Thyroid gland (tissue), 4 donors: ENCODE measurements around the gene LIF. TPM values are rescaled to one million over a fixed set of nuclear protein-coding genes. Genes with fewer than 3 reads are reported as not detected.
A peak's percentile ranks its signal among the peaks of the same experiment; 100 is the strongest.

Experiments
- DNase-seq, 2 donors: peaks; one replicate each; pipeline ENCODE4 v3.0.0-alpha.2; 2019
- H3K27ac ChIP-seq, 3 donors: fragments of 200-600 bp; sonication (generic); 1 replicate in 2 of 3; 2 replicates in 1 of 3; pipeline ENCODE4 v1.5.1; 2016 to 2019; ENCODE audit warnings: mild to moderate bottlenecking in 1 of 3, moderate library complexity in 1 of 3
- H3K27me3 ChIP-seq: fragments of 200-600 bp; sonication (generic); one replicate; pipeline ENCODE4 v1.5.1; 2019
- H3K36me3 ChIP-seq, 2 donors: fragments of 200-600 bp; sonication (generic); one replicate each; pipeline ENCODE4 v1.5.1; 2016 to 2019
- H3K4me1 ChIP-seq, 2 donors: fragments of 200-600 bp; sonication (generic); one replicate each; pipeline ENCODE4 v1.5.1; 2017 to 2019
- H3K4me3 ChIP-seq, 3 donors: fragments of 200-600 bp; sonication (generic); replicated peaks in 1 of 3; 1 replicate in 2 of 3; 2 replicates in 1 of 3; pipeline ENCODE4 v1.5.1; 2016; ENCODE audit warnings: mild to moderate bottlenecking in 1 of 3
- H3K9me3 ChIP-seq: fragments of 200-600 bp; sonication (generic); one replicate; pipeline ENCODE4 v1.5.1; 2017
- POLR2A ChIP-seq, 2 donors: fragments of 450-650 bp; IDR thresholded peaks; one replicate each; pipeline ENCODE4 v1.6.1; 2017; ENCODE audit warnings: antibody characterized with exemption in 2 of 2, mild to moderate bottlenecking in 2 of 2, moderate library complexity in 1 of 2
- WGBS, 2 donors: methylation state at CpG; one replicate each; pipeline ENCODE4 v1.1.5; 2017; 5-methylcytosine and 5-hydroxymethylcytosine counted together
- intact Hi-C: fragments of 100-400 bp; cut with DNase I; formaldehyde crosslinking; loops from one replicate; pipeline ENCODE4 v1.15.1; 2023
- total RNA-seq, 4 donors: library from RNA; depleted of rRNA; stranded (reverse); fragments of >200 nt; gene quantifications; one replicate each; pipeline ENCODE4 v1.2.3, GENCODE V29; 2016
- TF ChIP-seq, protein P1 (sequence below), 6 experiments: fragments of 200-600 bp in 3 of 6; fragments of 450-650 bp in 3 of 6; sonication (generic) in 3 of 6; IDR thresholded peaks; one replicate each; pipeline ENCODE4 v1.5.1; 2016 to 2019; ENCODE audit warnings: antibody characterized with exemption in 6 of 6, mild to moderate bottlenecking in 2 of 6, inconsistent platforms in 1 of 6, moderate library complexity in 1 of 6

LIF gene
- total RNA-seq, 4 donors from 2014 or later: 0.89 to 2.6 (median 2.2) TPM

DNA sequence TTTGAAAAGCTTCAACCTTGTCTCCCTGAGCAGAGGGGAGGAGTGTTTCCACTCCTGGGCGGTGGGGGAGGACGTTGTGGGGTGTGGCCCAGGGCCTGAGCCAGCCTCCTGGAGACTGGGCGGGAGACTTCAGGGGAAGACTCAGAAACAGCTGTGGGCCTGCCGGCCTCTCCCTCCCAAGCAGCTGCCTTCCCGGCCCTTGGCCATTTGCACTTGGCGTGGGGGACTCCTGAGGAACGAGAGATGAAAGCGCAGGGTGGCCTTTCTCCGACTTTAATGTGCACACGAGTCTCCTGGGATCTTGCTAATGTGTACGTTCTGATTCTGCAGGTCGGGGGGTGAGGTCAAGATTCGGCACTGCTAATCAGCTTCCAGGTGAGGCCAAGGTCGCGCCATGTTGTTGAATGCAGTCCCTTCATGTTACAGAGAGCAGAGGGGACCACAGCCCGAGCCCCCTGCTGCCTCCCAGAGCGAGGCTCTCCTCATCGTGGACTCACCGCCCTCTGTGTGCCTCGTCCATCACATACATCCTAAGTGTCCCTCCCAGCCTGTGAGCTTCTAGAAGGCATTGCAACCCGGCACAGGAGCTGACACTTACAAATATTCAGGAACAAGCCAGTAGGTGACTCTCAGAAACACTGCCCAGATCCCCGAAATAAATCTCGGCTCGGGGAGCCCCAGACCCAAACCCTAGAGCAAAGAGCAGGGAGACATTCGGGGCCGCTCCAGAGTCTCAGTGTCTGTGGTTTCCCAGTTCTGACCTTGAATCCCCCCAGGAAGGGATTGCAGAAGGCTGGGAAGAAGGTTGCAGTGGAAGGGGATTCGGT lies 7.7 kb downstream of the LIF start:
- Histone ChIP-seq H3K4me1 (peaks cover 16 to 24% of the 10 kb centered on the region in 2 donors), H3K9me3 (no peaks in the 10 kb centered on the region), H3K36me3 (no peaks in the 10 kb centered on the region), H3K27ac (no peak overlapping the region), H3K27me3 (no peaks in the 10 kb centered on the region), H3K4me3 (no peak overlapping the region)
- WGBS, 2 donors: 80 to 85% methylated on average over 22 to 26 of the region's 27 CpGs
- intact Hi-C loops: no loop called here
- TF ChIP-seq POLR2A (IDR thresholded peaks at IDR 0.05): no peak
- TF ChIP-seq, protein P1, sequence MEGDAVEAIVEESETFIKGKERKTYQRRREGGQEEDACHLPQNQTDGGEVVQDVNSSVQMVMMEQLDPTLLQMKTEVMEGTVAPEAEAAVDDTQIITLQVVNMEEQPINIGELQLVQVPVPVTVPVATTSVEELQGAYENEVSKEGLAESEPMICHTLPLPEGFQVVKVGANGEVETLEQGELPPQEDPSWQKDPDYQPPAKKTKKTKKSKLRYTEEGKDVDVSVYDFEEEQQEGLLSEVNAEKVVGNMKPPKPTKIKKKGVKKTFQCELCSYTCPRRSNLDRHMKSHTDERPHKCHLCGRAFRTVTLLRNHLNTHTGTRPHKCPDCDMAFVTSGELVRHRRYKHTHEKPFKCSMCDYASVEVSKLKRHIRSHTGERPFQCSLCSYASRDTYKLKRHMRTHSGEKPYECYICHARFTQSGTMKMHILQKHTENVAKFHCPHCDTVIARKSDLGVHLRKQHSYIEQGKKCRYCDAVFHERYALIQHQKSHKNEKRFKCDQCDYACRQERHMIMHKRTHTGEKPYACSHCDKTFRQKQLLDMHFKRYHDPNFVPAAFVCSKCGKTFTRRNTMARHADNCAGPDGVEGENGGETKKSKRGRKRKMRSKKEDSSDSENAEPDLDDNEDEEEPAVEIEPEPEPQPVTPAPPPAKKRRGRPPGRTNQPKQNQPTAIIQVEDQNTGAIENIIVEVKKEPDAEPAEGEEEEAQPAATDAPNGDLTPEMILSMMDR (IDR thresholded peaks at IDR 0.05): no peak
- peak; percentile 23 to 43 for DNase-seq

DNA sequence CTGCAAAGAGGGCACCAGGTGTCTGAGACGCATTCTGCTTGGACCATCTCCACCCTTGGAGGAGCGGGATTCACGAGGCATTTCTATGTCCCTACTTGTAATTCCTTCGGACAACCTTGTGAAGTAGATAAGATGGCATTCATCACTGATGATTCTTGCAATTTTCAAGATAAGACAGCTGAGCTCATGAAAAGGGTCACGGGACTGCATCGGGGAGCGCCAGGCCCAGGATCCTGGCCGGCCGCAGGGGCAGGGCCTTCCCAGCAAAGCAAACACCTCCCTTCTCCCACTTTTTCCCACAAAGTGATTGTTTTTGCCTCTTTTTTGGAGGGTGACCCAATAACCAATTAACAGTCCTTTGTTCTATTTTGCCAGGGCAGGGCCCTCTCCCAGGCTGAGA lies 8.4 kb downstream of the LIF start:
- Histone ChIP-seq H3K36me3 (no peaks in the 10 kb centered on the region), H3K4me1 (peaks cover 16 to 24% of the 10 kb centered on the region in 2 donors), H3K27ac (no peak overlapping the region), H3K4me3 (no peak overlapping the region), H3K9me3 (no peaks in the 10 kb centered on the region), H3K27me3 (no peaks in the 10 kb centered on the region)
- no peak for DNase-seq
- intact Hi-C loops: no loop called here
- WGBS, 2 donors: 92 to 96% methylated on average over 9 of the region's 9 CpGs
- TF ChIP-seq, protein P1 (IDR thresholded peaks at IDR 0.05): no peak
- TF ChIP-seq POLR2A (IDR thresholded peaks at IDR 0.05): no peak

DNA sequence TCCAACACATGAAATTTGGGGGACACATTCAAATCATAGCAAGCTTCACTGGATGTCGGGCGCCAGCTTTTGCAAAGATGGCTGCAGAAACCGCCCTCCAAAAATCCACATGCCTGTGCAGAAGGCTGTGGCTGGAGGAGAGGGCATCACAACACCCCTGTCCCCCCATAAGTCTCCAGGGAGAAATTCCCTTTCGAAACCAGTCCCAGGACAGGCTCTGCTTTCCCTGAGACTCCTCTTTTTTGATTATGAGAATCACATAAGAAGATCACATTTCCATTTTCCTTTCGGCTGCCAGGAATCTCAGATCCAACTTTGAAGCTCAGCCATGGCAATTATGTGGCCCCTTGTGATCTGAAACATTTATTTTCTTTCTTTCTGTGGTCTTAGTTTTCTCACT lies 9.7 kb downstream of the LIF start:
- intact Hi-C loops: no loop called here
- Histone ChIP-seq H3K4me3 (no peak overlapping the region), H3K27me3 (no peaks in the 10 kb centered on the region), H3K4me1 (peaks cover 16 to 24% of the 10 kb centered on the region in 2 donors), H3K9me3 (no peaks in the 10 kb centered on the region), H3K36me3 (no peaks in the 10 kb centered on the region), H3K27ac (no peak overlapping the region)
- DNase-seq: no peak
- WGBS, 2 donors: 98 to 100% methylated on average over 5 of the region's 5 CpGs
- TF ChIP-seq, protein P1 (IDR thresholded peaks at IDR 0.05): no peak
- TF ChIP-seq POLR2A (IDR thresholded peaks at IDR 0.05): no peak

DNA sequence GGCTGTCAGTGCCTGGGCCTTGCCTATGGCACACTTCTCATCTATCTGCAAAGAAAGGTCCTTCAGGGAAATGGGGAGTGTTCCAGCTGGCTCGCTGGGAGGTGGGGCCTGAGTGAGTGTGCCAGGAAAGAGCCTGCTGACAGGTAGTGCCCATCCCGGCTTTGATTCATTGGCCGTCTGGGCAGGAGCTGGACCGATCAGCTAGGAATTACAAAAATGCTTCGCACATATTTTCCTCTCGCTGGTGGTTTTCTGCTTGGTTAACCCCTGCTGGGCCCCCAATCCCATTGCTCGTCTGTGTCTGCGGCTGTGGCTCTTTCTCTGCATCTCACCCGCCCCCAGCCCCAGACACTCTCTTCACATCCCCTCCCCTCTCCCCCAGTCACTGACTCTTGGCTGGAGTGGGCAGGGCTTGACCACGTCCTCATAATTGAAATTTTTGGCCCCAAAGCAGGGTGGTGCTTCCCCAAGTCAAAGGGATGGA lies 10.8 kb downstream of the LIF start:
- peak; percentile 84 to 87 for DNase-seq
- intact Hi-C loops: no loop called here

More for the DNA sequence above, 10.8 kb downstream of the LIF start:
- Histone ChIP-seq H3K4me3 (no peak overlapping the region), H3K9me3 (no peaks in the 10 kb centered on the region), H3K36me3 (no peaks in the 10 kb centered on the region), H3K27ac (peak overlapping the region; percentile 15 to 80 (median 79)), H3K27me3 (no peaks in the 10 kb centered on the region), H3K4me1 (peaks cover 16 to 24% of the 10 kb centered on the region in 2 donors)
- TF ChIP-seq POLR2A (IDR thresholded peaks at IDR 0.05): no peak
- TF ChIP-seq, protein P1 (IDR thresholded peaks at IDR 0.05): no peak
- WGBS, 2 donors: 30 to 43% methylated on average over 10 of the region's 10 CpGs
